ENCODE measurements around the gene CHML.

CHML gene

GRCh38 chr1:241598249-241598648, 41.9 kb downstream of the CHML start:
- no peak overlapping the region for H3K4me3 ChIP-seq (ENCODE audit: low read depth, low read length)
- DNase-seq (ENCODE audit: low read depth) = no peak

DNA sequence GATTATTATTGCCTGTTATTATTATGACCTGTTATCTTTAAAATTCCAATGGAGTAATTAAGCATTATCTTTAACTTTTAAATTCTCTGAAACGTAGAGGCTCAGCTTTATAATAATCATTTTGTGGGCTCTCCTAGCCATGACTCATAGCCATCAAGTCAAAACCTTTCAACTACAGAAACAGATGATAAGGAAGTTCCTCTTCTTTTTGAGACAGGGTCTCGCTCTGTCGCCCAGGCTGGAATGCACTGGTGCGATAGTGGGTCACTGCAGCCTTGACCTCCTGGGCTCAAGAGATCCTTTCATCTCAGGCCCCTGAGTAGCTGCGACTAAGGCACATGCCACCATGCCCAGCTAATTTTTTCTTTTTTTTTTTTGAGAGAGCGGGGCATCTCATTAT, 43.5 kb downstream of the CHML start:
- no peak for DNase-seq (ENCODE audit: low read depth)
- no peak overlapping the region for H3K4me3 ChIP-seq (ENCODE audit: low read depth, low read length)

DNA sequence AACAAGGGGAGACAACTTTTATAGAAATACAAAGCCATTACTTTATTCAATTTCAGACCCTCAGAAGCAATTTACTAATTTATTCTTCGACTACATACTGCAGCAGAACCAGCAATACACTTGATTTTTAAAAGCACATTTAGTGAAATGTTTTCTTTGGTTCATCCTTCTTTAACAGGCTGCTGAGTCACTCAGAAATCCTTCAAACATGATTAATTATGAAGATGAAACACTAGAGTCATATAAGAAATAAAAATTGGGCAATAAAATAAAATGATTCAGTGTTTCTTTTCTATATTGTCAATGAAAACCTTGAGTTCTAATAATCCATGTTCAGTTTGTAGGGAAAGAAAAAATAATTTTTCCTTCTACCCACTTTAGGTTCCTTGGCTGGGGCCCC, 47.0 kb downstream of the CHML start:
- no peak for DNase-seq (ENCODE audit: low read depth)
- no peak overlapping the region for H3K4me3 ChIP-seq (ENCODE audit: low read depth, low read length)

- no peak for DNase-seq (ENCODE audit: low read depth)
- H3K4me3 ChIP-seq (ENCODE audit: low read depth, low read length) = no peak overlapping the region
Observed at GRCh38 chr1:241592273-241592958, 47.8 kb downstream of the CHML start.

DNA sequence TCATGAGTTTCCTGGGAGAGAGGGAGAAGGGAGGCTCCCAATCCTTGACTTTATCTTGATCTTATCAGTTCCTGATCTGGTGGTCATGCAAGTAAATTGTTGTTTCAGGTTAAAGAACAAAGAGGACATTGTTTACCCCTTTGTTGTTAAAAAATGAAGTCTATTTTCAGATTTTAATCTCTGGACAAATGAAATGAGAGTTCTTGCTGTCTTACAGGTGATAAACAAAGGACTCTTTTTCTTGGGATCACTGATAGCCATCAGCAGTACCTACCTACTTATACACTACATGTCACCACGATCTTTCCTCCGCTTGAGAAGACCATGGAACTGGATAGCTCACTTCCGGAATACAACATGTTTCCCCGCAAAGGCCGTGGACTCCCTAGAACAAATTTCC, 48.4 kb downstream of the CHML start:
- no peak overlapping the region for H3K4me3 ChIP-seq (ENCODE audit: low read depth, low read length)
- DNase-seq (ENCODE audit: low read depth) = no peak

DNA sequence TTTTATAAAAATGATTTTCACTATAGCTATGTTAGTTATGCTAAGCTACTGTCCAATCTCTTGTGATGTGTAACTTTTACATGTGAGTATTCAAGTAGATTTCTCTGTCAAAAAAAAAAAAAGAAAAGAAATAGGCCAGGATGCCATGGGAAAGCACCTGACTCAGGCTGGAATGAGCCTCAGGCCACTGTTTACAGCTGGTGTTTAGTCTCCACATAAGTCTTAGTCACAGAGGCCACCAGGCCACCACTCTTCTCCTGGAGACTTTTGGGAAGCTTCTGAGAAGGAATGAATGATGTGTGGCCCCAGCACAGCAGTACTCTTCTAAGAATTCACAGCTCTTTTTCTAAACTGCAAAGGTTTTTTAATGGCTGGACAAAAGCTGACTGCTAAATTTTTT, 48.9 kb downstream of the CHML start:
- DNase-seq (ENCODE audit: low read depth) = no peak

DNA sequence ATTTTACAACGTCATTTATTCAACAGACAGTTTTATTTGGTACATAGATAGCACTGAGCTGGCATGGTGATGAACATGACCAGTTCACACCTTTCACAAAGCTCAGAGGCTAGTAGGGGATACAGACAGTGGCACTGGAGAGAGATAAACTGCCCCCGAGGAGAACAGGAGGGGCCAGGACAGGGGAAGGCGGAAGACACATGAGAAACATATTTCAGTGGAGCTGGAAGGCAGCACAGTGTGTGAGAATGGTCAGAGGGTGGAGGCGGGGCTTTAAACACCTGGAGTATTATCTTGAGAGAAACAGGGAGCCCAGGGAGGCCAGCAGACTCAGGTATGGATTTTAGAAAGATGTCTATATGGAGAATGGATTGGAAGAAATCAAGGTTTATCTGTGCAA, 49.5 kb downstream of the CHML start:
- H3K4me3 ChIP-seq (ENCODE audit: low read depth, low read length) = no peak overlapping the region
- no peak for DNase-seq (ENCODE audit: low read depth)

More for the DNA sequence above, 48.9 kb downstream of the CHML start:
- H3K4me3 ChIP-seq (ENCODE audit: low read depth, low read length) = no peak overlapping the region
